GM12873 (cell line): ENCODE results near the gene MAD2L2.

ENCODE experiments used
- CTCF ChIP-seq: IDR thresholded peaks from 2 replicates; pipeline ENCODE4 v1.5.1; 2012; ENCODE audit warnings: low read depth, mild to moderate bottlenecking, moderate library complexity, low read length, control low read depth; ENCODE audit not compliant: insufficient read depth; ENCODE audit errors: missing control alignments

Gene MAD2L2

GRCh38 chr1:11639372-11639771, 41.6 kb downstream of the MAD2L2 start:
- TF ChIP-seq CTCF, result no peak

- TF ChIP-seq CTCF, result no peak
Observed at GRCh38 chr1:11638121-11638520, 42.8 kb downstream of the MAD2L2 start.

GRCh38 chr1:11634365-11635192, 46.4 kb downstream of the MAD2L2 start:
- TF ChIP-seq CTCF, result no peak

GRCh38 chr1:11629184-11630016, 51.5 kb downstream of the MAD2L2 start:
- no peak for TF ChIP-seq CTCF

GRCh38 chr1:11628767-11629166, 52.2 kb downstream of the MAD2L2 start:
- TF ChIP-seq CTCF, result no peak

GRCh38 chr1:11626551-11626950, 54.4 kb downstream of the MAD2L2 start:
- no peak for TF ChIP-seq CTCF
